Kidney glomerular epithelial cell (primary cell): ENCODE data around the gene DLGAP1.

Experiments used
- DNase-seq: peaks from one replicate; lab custom pipeline; 2025; lab: John Stamatoyannopoulos, UW

DLGAP1 gene

DNA sequence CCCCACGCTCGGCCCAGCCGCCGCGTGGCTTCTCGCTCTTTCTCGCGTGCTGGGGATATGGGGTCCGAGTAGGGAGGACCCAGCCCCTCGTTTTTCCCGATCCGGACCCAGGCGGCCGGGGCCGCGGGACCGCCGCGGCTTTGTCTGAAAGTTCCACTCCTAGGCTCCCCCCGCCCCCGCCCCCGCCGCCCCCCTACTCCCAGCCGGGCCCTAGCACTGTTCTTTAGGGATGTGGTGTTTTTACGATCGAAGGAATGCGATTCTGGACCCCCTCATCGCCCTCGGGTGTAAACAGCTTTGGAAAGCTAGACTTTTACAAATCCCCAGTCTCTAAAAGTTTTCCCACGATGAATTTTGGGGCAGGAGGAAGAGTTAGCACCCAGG is 1004.3 kb downstream of the DLGAP1 start:
- no peak for DNase-seq

DNA sequence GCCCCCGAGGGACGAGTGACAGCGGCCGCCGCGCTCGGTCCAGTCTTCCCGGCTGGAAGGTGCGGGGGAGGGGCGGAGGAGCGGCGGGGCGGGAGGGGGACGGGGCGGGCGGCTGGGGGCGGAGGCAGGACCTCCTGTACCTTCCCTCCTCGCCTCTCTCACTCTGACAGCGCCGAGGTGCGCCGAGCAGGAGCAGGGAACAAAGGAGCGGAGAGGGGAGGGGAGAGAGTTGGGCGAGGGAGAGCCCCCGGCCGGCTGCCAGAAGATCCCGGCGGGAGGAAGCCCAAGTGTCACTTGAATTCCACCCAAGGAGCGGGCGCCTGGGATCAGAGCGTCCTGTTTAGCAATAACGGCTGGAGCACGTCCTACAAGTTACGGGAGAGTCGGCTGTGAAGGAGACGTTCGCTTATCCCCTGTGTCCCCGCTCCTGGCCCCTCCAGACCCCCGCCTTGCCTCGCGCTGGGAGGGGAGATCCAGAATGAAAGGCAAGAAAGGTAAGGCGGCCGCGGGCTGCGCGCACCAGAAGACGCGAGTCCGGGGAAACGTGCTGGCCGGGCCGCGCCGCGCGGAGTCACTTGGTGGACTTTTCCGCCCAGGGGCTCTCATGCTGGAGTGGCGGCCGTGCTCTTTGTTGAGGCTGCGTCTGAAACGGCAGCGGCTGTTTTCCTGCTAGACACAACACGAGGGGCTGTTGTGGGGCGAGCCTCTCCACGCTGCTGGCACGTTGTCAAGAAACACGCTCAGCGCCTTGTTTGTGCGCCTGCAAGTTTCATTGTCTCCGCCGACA is 1004.9 kb downstream of the DLGAP1 start, which contains the start of gene TGIF1:
Gene TGIF1, plus strand, starts transcription at position 161 of the 787 bp plus-strand sequence. Its CDS starts 318 bp downstream, at position 479.
- peak; percentile 58 for DNase-seq

DNA sequence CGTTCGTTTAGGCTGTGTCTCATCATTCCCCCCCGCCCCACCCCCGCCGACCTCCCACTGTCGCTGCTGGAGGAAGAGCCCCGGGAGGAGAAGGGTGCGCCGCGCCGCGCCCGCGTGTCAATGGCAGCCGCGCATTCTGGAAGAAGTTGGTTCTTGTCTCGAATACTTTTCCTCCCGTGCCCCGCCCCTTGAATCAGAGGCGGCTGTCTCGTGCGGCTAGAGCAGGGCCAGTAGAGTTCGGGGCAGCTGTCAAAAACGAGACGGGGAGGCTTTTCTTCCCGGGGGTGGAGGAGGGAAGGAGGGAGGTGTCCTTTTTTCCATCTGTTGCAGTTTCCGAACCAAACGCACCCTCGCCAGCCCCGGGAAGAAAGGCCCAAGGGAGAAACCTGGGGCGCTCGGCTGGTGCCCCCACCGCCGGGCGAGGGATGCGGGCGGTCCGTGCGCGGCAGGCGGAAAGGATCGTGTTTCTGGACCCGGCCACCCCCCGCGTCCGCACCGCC is 1005.5 kb downstream of the DLGAP1 start:
- DNase-seq, result peak; percentile 85

DNA sequence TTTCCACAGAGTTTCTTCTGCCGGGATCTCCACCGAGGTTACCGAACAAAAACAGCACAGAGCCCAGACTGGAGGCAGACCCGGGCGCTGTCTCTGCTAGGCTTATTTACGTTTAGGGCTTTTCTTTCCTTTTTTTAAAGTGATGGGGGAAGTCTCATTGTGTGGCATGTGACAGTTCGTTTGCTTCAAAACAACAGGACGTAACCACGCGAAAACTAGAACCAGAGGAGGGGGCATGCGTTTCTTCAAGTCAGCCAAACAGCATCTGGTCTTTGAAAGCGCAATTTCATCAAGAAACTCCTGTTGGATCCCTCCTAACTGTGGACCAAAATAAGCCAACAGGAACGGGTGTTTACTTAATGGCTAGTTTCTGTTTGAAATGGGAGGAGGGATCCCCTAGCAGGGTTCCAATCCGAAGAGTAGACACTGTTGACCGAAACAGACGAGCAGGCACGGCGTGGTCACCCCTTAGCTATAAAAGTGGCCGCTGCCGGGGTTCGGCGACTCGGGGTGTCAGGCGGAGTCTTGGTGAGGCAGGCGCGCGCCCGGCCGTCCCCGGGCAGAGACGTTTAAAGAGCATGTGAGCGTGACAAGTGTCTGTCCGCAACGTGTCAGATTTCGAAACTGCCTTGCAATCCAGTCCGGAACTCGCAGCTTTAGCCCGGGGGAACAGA is 1006.1 kb downstream of the DLGAP1 start:
- DNase-seq, result peak; percentile 85

DNA sequence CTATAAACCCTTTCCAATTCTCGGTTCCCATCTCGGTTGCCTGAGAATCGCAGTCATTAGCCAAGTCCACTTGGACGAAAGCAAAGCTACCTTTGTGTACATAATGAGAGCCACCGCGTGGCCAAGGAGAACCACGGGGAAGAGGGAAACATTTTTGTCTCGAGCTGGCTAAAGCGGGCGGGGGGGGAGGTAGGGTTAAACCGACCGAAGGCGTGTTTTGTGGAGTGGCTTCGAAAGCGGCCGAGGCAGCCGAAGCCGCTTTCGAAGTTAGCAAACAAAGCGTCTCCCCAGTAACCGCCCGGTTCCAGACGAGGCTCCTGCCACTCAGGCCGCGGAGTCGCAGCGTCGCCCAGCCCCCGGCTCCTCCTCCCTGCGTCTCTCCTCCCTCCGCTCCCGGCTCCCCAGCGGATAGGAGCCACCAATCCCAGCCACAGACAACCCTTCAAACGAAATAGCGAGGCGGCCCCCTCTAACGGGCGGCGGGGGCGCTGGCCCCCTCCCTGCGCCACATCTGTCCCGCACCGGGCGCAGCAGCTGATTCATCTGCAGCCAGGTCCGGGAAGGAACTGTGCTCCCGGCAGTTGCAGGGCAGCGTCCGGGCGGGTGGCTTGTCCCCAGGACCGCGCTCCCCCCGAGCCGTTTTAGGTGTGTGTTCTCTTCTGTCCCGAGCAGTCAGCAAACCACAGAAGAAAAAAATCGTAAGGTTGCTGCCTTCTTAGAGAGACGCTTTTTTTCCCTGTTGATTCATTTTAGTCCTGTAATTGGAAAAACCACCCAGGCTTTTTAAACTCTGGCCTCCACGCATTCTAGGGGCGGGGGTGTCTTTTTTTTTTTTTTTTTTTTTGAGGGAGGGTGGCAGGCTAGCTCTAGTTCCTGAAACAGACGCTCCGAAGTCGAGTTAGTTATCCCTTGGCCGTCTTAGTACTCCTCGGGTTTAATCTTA is 1006.9 kb downstream of the DLGAP1 start:
- DNase-seq, result peak; percentile 93

DNA sequence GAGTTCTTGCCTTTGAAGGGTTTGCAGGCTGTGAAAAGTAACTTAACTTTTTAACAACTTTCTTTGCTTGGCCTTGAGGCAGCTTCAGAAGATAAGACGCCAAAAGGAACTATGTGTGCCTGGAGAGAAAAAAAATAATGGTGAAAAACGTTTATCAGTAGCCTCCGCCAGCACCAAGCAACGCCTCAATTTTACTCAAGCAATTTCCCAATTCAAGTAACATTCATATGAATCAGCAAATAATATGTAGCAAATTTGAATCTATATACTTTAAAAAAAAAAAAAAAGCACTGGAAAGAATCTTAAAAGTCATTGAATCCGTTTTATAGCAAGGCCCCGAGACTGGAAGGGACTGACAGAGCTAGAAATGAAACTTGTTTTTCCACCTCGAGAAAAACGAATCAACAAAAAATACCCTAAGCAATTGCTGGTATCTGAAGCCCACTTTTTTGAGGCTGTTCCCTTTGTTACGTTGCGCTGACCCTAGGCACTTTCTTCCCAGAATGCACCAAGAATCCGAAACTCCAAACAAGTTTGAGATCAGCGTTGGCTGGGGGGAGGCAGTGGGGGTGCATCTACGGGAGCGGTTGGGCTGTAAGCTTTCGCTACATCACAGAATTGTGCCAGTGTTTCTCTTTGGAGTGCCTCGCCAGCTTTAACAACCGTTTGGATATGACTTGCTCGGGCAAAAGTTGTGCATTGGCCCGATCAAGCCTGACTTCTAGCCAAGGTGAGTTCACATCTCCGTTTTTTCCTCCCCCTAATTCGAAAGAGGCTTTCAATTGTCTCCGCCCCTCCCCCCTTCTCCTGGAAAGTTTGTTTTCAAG is 1007.8 kb downstream of the DLGAP1 start:
- DNase-seq, result no peak
